ENCODE measurements around the gene SEMA5B.

SEMA5B gene

GRCh38 chr3:122892118-122892960 lies 135.2 kb downstream of the SEMA5B start:
- Histone ChIP-seq H3K36me3 (ENCODE audit: control insufficient read depth, insufficient read depth, low read length) (no peaks in the 10 kb centered on the region), H3K9ac (ENCODE audit: low read length) (no peak overlapping the region), H3K27ac (ENCODE audit: low read depth, low read length) (no peak overlapping the region), H3K27me3 (ENCODE audit: control insufficient read depth, insufficient read depth, low read length) (no peaks in the 10 kb centered on the region), H3K4me1 (ENCODE audit: control insufficient read depth, insufficient read depth, low read length) (peaks cover 9% of the 10 kb centered on the region), H3K4me3 (ENCODE audit: low read length) (no peak overlapping the region)

- Histone ChIP-seq H3K9ac (ENCODE audit: low read length) (no peak overlapping the region), H3K27ac (ENCODE audit: low read depth, low read length) (no peak overlapping the region), H3K4me3 (ENCODE audit: low read length) (no peak overlapping the region), H3K36me3 (ENCODE audit: control insufficient read depth, insufficient read depth, low read length) (no peaks in the 10 kb centered on the region), H3K4me1 (ENCODE audit: control insufficient read depth, insufficient read depth, low read length) (peaks cover 9% of the 10 kb centered on the region), H3K27me3 (ENCODE audit: control insufficient read depth, insufficient read depth, low read length) (no peaks in the 10 kb centered on the region)
These were observed 136.8 kb downstream of the SEMA5B start for GRCh38 chr3:122890720-122891220.

GRCh38 chr3:122890077-122890719 lies 137.4 kb downstream of the SEMA5B start:
- H3K36me3 ChIP-seq (ENCODE audit: control insufficient read depth, insufficient read depth, low read length): no peaks in the 10 kb centered on the region
- no peak overlapping the region for H3K27ac ChIP-seq (ENCODE audit: low read depth, low read length)
- no peaks in the 10 kb centered on the region for H3K27me3 ChIP-seq (ENCODE audit: control insufficient read depth, insufficient read depth, low read length)
- no peak overlapping the region for H3K4me3 ChIP-seq (ENCODE audit: low read length)
- H3K4me1 ChIP-seq (ENCODE audit: control insufficient read depth, insufficient read depth, low read length): peaks cover 9% of the 10 kb centered on the region
- no peak overlapping the region for H3K9ac ChIP-seq (ENCODE audit: low read length)

GRCh38 chr3:122886946-122887345 lies 140.6 kb downstream of the SEMA5B start:
- H3K4me3 ChIP-seq (ENCODE audit: low read length): no peak overlapping the region
- peaks cover 9% of the 10 kb centered on the region for H3K4me1 ChIP-seq (ENCODE audit: control insufficient read depth, insufficient read depth, low read length)
- no peak overlapping the region for H3K9ac ChIP-seq (ENCODE audit: low read length)
- no peaks in the 10 kb centered on the region for H3K27me3 ChIP-seq (ENCODE audit: control insufficient read depth, insufficient read depth, low read length)
- no peak overlapping the region for H3K27ac ChIP-seq (ENCODE audit: low read depth, low read length)
- H3K36me3 ChIP-seq (ENCODE audit: control insufficient read depth, insufficient read depth, low read length): no peaks in the 10 kb centered on the region

GRCh38 chr3:122886251-122886650 lies 141.3 kb downstream of the SEMA5B start:
- no peak overlapping the region for H3K9ac ChIP-seq (ENCODE audit: low read length)

GRCh38 chr3:122882361-122882947 lies 145.1 kb downstream of the SEMA5B start:
- Histone ChIP-seq H3K27ac (ENCODE audit: low read depth, low read length) (no peak overlapping the region), H3K27me3 (ENCODE audit: control insufficient read depth, insufficient read depth, low read length) (no peaks in the 10 kb centered on the region), H3K4me1 (ENCODE audit: control insufficient read depth, insufficient read depth, low read length) (no peaks in the 10 kb centered on the region), H3K4me3 (ENCODE audit: low read length) (no peak overlapping the region), H3K36me3 (ENCODE audit: control insufficient read depth, insufficient read depth, low read length) (no peaks in the 10 kb centered on the region), H3K9ac (ENCODE audit: low read length) (no peak overlapping the region)

More at GRCh38 chr3:122886251-122886650, 141.3 kb downstream of the SEMA5B start:
- Histone ChIP-seq H3K27ac (ENCODE audit: low read depth, low read length) (no peak overlapping the region), H3K36me3 (ENCODE audit: control insufficient read depth, insufficient read depth, low read length) (no peaks in the 10 kb centered on the region), H3K27me3 (ENCODE audit: control insufficient read depth, insufficient read depth, low read length) (no peaks in the 10 kb centered on the region), H3K4me1 (ENCODE audit: control insufficient read depth, insufficient read depth, low read length) (peaks cover 9% of the 10 kb centered on the region), H3K4me3 (ENCODE audit: low read length) (no peak overlapping the region)

- Histone ChIP-seq H3K27me3 (ENCODE audit: control insufficient read depth, insufficient read depth, low read length) (no peaks in the 10 kb centered on the region), H3K4me3 (ENCODE audit: low read length) (no peak overlapping the region), H3K27ac (ENCODE audit: low read depth, low read length) (no peak overlapping the region), H3K36me3 (ENCODE audit: control insufficient read depth, insufficient read depth, low read length) (no peaks in the 10 kb centered on the region), H3K4me1 (ENCODE audit: control insufficient read depth, insufficient read depth, low read length) (no peaks in the 10 kb centered on the region), H3K9ac (ENCODE audit: low read length) (no peak overlapping the region)
These were observed 146.9 kb downstream of the SEMA5B start for GRCh38 chr3:122880624-122881023.

GRCh38 chr3:122880173-122880572 lies 147.4 kb downstream of the SEMA5B start:
- Histone ChIP-seq H3K4me3 (ENCODE audit: low read length) (no peak overlapping the region), H3K4me1 (ENCODE audit: control insufficient read depth, insufficient read depth, low read length) (no peaks in the 10 kb centered on the region), H3K9ac (ENCODE audit: low read length) (no peak overlapping the region), H3K27ac (ENCODE audit: low read depth, low read length) (no peak overlapping the region), H3K27me3 (ENCODE audit: control insufficient read depth, insufficient read depth, low read length) (no peaks in the 10 kb centered on the region), H3K36me3 (ENCODE audit: control insufficient read depth, insufficient read depth, low read length) (no peaks in the 10 kb centered on the region)

GRCh38 chr3:122875547-122876127 lies 151.9 kb downstream of the SEMA5B start:
- Histone ChIP-seq H3K36me3 (ENCODE audit: control insufficient read depth, insufficient read depth, low read length) (no peaks in the 10 kb centered on the region), H3K4me3 (ENCODE audit: low read length) (no peak overlapping the region)

GRCh38 chr3:122873741-122874515 lies 153.6 kb downstream of the SEMA5B start:
- Histone ChIP-seq H3K4me1 (ENCODE audit: control insufficient read depth, insufficient read depth, low read length) (no peaks in the 10 kb centered on the region), H3K4me3 (ENCODE audit: low read length) (no peak overlapping the region), H3K9ac (ENCODE audit: low read length) (no peak overlapping the region), H3K27ac (ENCODE audit: low read depth, low read length) (no peak overlapping the region), H3K36me3 (ENCODE audit: control insufficient read depth, insufficient read depth, low read length) (no peaks in the 10 kb centered on the region), H3K27me3 (ENCODE audit: control insufficient read depth, insufficient read depth, low read length) (no peaks in the 10 kb centered on the region)

More at GRCh38 chr3:122875547-122876127, 151.9 kb downstream of the SEMA5B start:
- H3K27me3 ChIP-seq (ENCODE audit: control insufficient read depth, insufficient read depth, low read length): no peaks in the 10 kb centered on the region
- H3K4me1 ChIP-seq (ENCODE audit: control insufficient read depth, insufficient read depth, low read length): no peaks in the 10 kb centered on the region
- no peak overlapping the region for H3K9ac ChIP-seq (ENCODE audit: low read length)
- H3K27ac ChIP-seq (ENCODE audit: low read depth, low read length): no peak overlapping the region

- no peaks in the 10 kb centered on the region for H3K27me3 ChIP-seq (ENCODE audit: control insufficient read depth, insufficient read depth, low read length)
- no peaks in the 10 kb centered on the region for H3K4me1 ChIP-seq (ENCODE audit: control insufficient read depth, insufficient read depth, low read length)
- no peaks in the 10 kb centered on the region for H3K36me3 ChIP-seq (ENCODE audit: control insufficient read depth, insufficient read depth, low read length)
- H3K4me3 ChIP-seq (ENCODE audit: low read length): no peak overlapping the region
- no peak overlapping the region for H3K9ac ChIP-seq (ENCODE audit: low read length)
- H3K27ac ChIP-seq (ENCODE audit: low read depth, low read length): no peak overlapping the region
These were observed 159.2 kb downstream of the SEMA5B start for GRCh38 chr3:122868322-122868721.

Data from rectal smooth muscle tissue (tissue), 1 donor.